Gastroesophageal sphincter (tissue), 3 donors: ENCODE results near the gene DOK5.

ENCODE experiments used
- POLR2A ChIP-seq, 2 donors: fragments of 450-650 bp; IDR thresholded peaks; one replicate each; pipeline ENCODE4 v1.6.1; 2017; ENCODE audit warnings: antibody characterized with exemption in 2 of 2, mild to moderate bottlenecking in 2 of 2, moderate library complexity in 1 of 2
- TF ChIP-seq, protein P1 (sequence below), 4 experiments: fragments of 200-600 bp in 2 of 4; fragments of 450-650 bp in 2 of 4; sonication (generic) in 1 of 4; IDR thresholded peaks; one replicate each; pipeline ENCODE4 v1.5.1; 2017 to 2019; ENCODE audit warnings: antibody characterized with exemption in 4 of 4, mild to moderate bottlenecking in 2 of 4, moderate library complexity in 2 of 4

DNA sequence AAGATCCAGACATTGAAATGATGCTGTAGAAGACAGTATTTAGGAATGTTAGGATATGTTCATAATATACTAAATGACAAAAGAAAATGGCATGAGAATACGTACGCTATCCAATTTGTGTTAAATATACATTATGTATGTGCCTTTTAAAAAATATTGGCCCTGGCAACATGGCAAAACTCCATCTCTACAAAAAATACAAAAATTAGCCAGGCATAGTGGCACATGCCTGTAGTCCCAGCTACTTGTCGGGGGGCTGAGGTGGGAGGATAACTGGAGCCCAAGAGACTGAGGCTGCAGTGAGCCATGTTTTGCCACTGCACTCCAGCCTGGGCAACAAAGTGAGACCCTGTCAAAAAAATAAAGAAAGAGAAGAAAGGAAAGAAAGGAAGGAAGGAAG, 155.7 kb downstream of the DOK5 start:
- TF ChIP-seq, protein P1, sequence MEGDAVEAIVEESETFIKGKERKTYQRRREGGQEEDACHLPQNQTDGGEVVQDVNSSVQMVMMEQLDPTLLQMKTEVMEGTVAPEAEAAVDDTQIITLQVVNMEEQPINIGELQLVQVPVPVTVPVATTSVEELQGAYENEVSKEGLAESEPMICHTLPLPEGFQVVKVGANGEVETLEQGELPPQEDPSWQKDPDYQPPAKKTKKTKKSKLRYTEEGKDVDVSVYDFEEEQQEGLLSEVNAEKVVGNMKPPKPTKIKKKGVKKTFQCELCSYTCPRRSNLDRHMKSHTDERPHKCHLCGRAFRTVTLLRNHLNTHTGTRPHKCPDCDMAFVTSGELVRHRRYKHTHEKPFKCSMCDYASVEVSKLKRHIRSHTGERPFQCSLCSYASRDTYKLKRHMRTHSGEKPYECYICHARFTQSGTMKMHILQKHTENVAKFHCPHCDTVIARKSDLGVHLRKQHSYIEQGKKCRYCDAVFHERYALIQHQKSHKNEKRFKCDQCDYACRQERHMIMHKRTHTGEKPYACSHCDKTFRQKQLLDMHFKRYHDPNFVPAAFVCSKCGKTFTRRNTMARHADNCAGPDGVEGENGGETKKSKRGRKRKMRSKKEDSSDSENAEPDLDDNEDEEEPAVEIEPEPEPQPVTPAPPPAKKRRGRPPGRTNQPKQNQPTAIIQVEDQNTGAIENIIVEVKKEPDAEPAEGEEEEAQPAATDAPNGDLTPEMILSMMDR (IDR thresholded peaks at IDR 0.05) = no peak
- no peak for TF ChIP-seq POLR2A (IDR thresholded peaks at IDR 0.05)
